K562 (cell line): ENCODE results near the gene USP32. TPM values are rescaled to one million over a fixed set of nuclear protein-coding genes. Genes with fewer than 3 reads are reported as not detected.

ENCODE experiments used
- BRD9 ChIP-seq: fragments of 450-650 bp; IDR thresholded peaks from 2 replicates; pipeline ENCODE4 v1.6.1; 2018; ENCODE audit warnings: low read depth; ENCODE audit not compliant: partially characterized antibody
- CEBPZ ChIP-seq: fragments of 150-350 bp; IDR thresholded peaks from 2 replicates; pipeline ENCODE4 v1.6.1; 2014; ENCODE audit warnings: low read depth, mild to moderate bottlenecking, low read length, borderline replicate concordance
- CREB3L1 ChIP-seq: fragments of 450-650 bp; IDR thresholded peaks from 2 replicates; pipeline ENCODE4 v1.6.1; 2014; ENCODE audit warnings: low read depth, mild to moderate bottlenecking, moderate library complexity, borderline replicate concordance
- CREB5 ChIP-seq: fragments of 250-450 bp; sonication (Bioruptor Pico); IDR thresholded peaks from 2 replicates; pipeline ENCODE4 v1.5.0; 2020; ENCODE audit warnings: mild to moderate bottlenecking
- ERF ChIP-seq: fragments of 450-650 bp; formaldehyde crosslinking; IDR thresholded peaks from 2 replicates; pipeline ENCODE4 v1.4.0; 2020; ENCODE audit warnings: mild to moderate bottlenecking, mixed read lengths
- FOXA3 ChIP-seq, 2 experiments: fragments of 450-650 bp in 1 of 2; sonication (generic) in 1 of 2; formaldehyde crosslinking; IDR thresholded peaks in 1 of 2; conservative IDR thresholded peaks in 1 of 2; 2 replicates each; pipeline versions ENCODE4 v1.4.0 to v1.8.0; 2020 to 2022; ENCODE audit warnings: mild to moderate bottlenecking in 2 of 2, missing genetic modification reagents in 1 of 2
- FOXK1 ChIP-seq: sonication (generic); formaldehyde crosslinking; IDR thresholded peaks from 2 replicates; pipeline ENCODE4 v1.8.0; 2022; ENCODE audit warnings: missing genetic modification reagents, mild to moderate bottlenecking, borderline replicate concordance
- FOXK2 ChIP-seq, 2 experiments: fragments of 450-650 bp; IDR thresholded peaks in 1 of 2; conservative IDR thresholded peaks in 1 of 2; 2 replicates each; pipeline ENCODE4 v1.6.1; 2016; ENCODE audit warnings: low read depth in 2 of 2, mild to moderate bottlenecking in 1 of 2
- FOXP1 ChIP-seq: sonication (generic); formaldehyde crosslinking; IDR thresholded peaks from 2 replicates; pipeline ENCODE4 v1.8.0; 2022; ENCODE audit warnings: mild to moderate bottlenecking, missing genetic modification reagents
- KAT7 ChIP-seq: sonication (generic); formaldehyde crosslinking; IDR thresholded peaks from 2 replicates; pipeline ENCODE4 v1.8.0; 2022; ENCODE audit warnings: missing genetic modification reagents, mild to moderate bottlenecking, borderline replicate concordance
- LEF1 ChIP-seq: fragments of 450-650 bp; IDR thresholded peaks from 2 replicates; pipeline ENCODE4 v1.6.1; 2016; ENCODE audit warnings: mild to moderate bottlenecking
- NR2C2 ChIP-seq, 2 experiments: fragments of 200-800 bp in 1 of 2; sonication (Bioruptor generic) in 1 of 2; sonication (generic) in 1 of 2; formaldehyde crosslinking in 1 of 2; IDR thresholded peaks; 2 replicates each; pipeline versions ENCODE4 v1.6.1 to v1.8.0; 2016 to 2022; ENCODE audit warnings: mild to moderate bottlenecking in 1 of 2, missing compliant biosample characterization in 1 of 2, missing genetic modification characterization in 1 of 2, missing genetic modification reagents in 1 of 2
- RBFOX2 ChIP-seq: fragments of 200-400 bp; formaldehyde crosslinking; IDR thresholded peaks from 2 replicates; pipeline ENCODE4 v1.6.1; 2017; ENCODE audit warnings: low read depth, mild to moderate bottlenecking, low read length, moderate library complexity
- SRF ChIP-seq, 2 experiments: fragments of 250-450, 450-650 bp in 1 of 2; sonication (Bioruptor Pico) in 1 of 2; sonication (generic) in 1 of 2; formaldehyde crosslinking; IDR thresholded peaks; 2 replicates each; pipeline versions ENCODE4 v1.5.0 to v1.5.1; 2020 to 2022; ENCODE audit warnings: mild to moderate bottlenecking in 1 of 2, missing genetic modification reagents in 1 of 2
- ZBTB7A ChIP-seq: IDR thresholded peaks from 2 replicates; pipeline ENCODE4 v1.6.1; 2011; ENCODE audit warnings: low read depth, mild to moderate bottlenecking, low read length, moderate library complexity, borderline replicate concordance; ENCODE audit not compliant: control insufficient read depth
- polyA plus RNA-seq, 8 experiments: library from polyadenylated mRNA; depleted of rRNA in 4 of 8; stranded (reverse) in 5 of 8; unstranded in 3 of 8; fragments of >200 nt; fragmentation: Nextera tagmentation in 2 of 8; fragmentation: Illumina TruSeq in 1 of 8; extraction: Ambion mirVana in 2 of 8; extraction: Trizol in 1 of 8; gene quantifications; 2 replicates each; pipeline versions ENCODE4 v1.2.1 to v1.2.3, GENCODE V29; 2011 to 2014; ENCODE audit warnings: inconsistent platforms in 1 of 8, missing spikeins in 1 of 8
- total RNA-seq, 7 experiments: library from RNA; depleted of rRNA in 6 of 7; stranded (reverse); fragments of >200 nt in 6 of 7; fragmentation: Illumina TruSeq in 2 of 7; extraction: Trizol in 2 of 7; gene quantifications; 2 replicates each; pipeline versions ENCODE4 v1.2.1 to v1.2.3, GENCODE V29; 2011 to 2021; ENCODE audit warnings: low replicate concordance in 1 of 7
- TF ChIP-seq, protein P1 (sequence below): sonication (generic); formaldehyde crosslinking; IDR thresholded peaks from 2 replicates; pipeline ENCODE4 v1.9.0; 2022; ENCODE audit warnings: mild to moderate bottlenecking, missing genetic modification reagents
- TF ChIP-seq, protein P2 (sequence below): fragments of 250-450 bp; sonication (Bioruptor Pico); IDR thresholded peaks from 2 replicates; pipeline ENCODE4 v1.9.0; 2021; ENCODE audit warnings: mild to moderate bottlenecking, inconsistent platforms

USP32 gene
- total and polyA plus RNA-seq, 9 of the 15 experiments (the other 6 are each of a cell fraction or from before 2014, with no cell fraction given), result 18.0 to 69.3 (median 47.1) TPM

DNA sequence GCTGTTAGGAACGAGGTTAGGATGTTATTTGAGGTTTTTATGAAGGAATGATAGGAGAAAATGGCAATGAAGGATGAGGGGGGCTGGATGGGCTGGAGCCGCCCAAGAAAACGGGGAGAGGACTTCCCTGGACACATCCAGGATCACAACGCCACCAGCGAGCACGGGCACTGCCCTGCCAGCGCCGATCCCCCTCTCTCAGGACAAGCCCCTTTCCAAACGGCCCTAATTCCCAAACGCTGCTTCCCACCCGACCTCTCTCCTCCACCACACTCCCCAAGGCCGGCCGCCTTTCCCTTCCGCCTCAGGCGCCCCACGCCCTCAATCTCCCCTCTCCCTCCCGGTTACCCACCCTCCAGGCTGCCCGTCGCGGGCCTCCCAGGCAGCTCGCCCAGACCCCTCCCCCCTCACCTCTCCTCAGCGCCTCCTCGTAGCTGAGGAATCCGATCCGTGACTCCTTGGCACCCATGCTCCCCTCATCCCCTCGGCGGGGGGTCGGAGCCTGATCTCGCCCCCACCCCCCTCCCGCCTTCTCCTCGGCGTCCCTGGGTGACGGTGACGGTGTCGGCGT is 377 bp downstream of the USP32 start (continued):
- TF ChIP-seq CEBPZ (no peak), BRD9 (peak; percentile 29), CREB5 (CRISPR knock-in tag) (no peak), FOXP1 (0 out of 2 replicates have a peak, but pooled peaks have one; percentile 41), CREB3L1 (no peak), SRF (CRISPR knock-in tag; IDR thresholded peaks at IDR 0.05) (no peak), LEF1 (no peak), FOXK2 (conservative IDR thresholded peaks at IDR 0.05 in 1 of 2, IDR thresholded peaks at IDR 0.05 in 1 of 2; ENCODE audit: low read depth in 2 of 2) (no peak), FOXK1 (no peak), ZBTB7A (0 out of 2 replicates have a peak, but pooled peaks have one; percentile 52), NR2C2 (CRISPR knock-in tag; IDR thresholded peaks at IDR 0.05) (no peak), NR2C2 (tag; IDR thresholded peaks at IDR 0.05) (no peak), FOXA3 (CRISPR knock-in tag; conservative IDR thresholded peaks at IDR 0.05 in 1 of 2, IDR thresholded peaks at IDR 0.05 in 1 of 2) (peak in 1 of 2 experiments; percentile 58; a peak in 2 of 4 replicates), RBFOX2 (no peak), KAT7 (CRISPR knock-in tag) (no peak), ERF (no peak)
- TF ChIP-seq, protein P1, sequence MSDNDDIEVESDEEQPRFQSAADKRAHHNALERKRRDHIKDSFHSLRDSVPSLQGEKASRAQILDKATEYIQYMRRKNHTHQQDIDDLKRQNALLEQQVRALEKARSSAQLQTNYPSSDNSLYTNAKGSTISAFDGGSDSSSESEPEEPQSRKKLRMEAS (CRISPR knock-in tag), result no peak
- TF ChIP-seq, protein P2, sequence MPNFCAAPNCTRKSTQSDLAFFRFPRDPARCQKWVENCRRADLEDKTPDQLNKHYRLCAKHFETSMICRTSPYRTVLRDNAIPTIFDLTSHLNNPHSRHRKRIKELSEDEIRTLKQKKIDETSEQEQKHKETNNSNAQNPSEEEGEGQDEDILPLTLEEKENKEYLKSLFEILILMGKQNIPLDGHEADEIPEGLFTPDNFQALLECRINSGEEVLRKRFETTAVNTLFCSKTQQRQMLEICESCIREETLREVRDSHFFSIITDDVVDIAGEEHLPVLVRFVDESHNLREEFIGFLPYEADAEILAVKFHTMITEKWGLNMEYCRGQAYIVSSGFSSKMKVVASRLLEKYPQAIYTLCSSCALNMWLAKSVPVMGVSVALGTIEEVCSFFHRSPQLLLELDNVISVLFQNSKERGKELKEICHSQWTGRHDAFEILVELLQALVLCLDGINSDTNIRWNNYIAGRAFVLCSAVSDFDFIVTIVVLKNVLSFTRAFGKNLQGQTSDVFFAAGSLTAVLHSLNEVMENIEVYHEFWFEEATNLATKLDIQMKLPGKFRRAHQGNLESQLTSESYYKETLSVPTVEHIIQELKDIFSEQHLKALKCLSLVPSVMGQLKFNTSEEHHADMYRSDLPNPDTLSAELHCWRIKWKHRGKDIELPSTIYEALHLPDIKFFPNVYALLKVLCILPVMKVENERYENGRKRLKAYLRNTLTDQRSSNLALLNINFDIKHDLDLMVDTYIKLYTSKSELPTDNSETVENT (CRISPR knock-in tag), result 0 out of 2 replicates have a peak, but pooled peaks have one; percentile 5
